ENCODE data around the gene FSD1L.

Gene FSD1L

GRCh38 chr9:105447814-105448812, at the start of gene FSD1L:
FSD1L (plus strand) TSS chr9:105448034; CDS start chr9:105448221, 187 bp downstream.
- peak; percentile 84 for DNase-seq (ENCODE audit: low spot score)

- no peak for DNase-seq (ENCODE audit: low spot score)
Observed at GRCh38 chr9:105399117-105399516, 48.7 kb upstream of the FSD1L start.

GRCh38 chr9:105401651-105402050, 46.2 kb upstream of the FSD1L start:
- DNase-seq (ENCODE audit: low spot score): no peak

GRCh38 chr9:105403552-105404248, 44.1 kb upstream of the FSD1L start:
- DNase-seq (ENCODE audit: low spot score): no peak

GRCh38 chr9:105405514-105406131, 42.2 kb upstream of the FSD1L start:
- no peak for DNase-seq (ENCODE audit: low spot score)

GRCh38 chr9:105406369-105406768, 41.5 kb upstream of the FSD1L start:
- no peak for DNase-seq (ENCODE audit: low spot score)

GRCh38 chr9:105413525-105413924, 34.3 kb upstream of the FSD1L start:
- DNase-seq (ENCODE audit: low spot score): peak; percentile 29

- peak; percentile 16 for DNase-seq (ENCODE audit: low spot score)
Observed at GRCh38 chr9:105414947-105415661, 32.7 kb upstream of the FSD1L start.

GRCh38 chr9:105415662-105415980, 32.2 kb upstream of the FSD1L start:
- no peak for DNase-seq (ENCODE audit: low spot score)

- no peak for DNase-seq (ENCODE audit: low spot score)
Observed at GRCh38 chr9:105416840-105417239, 31.0 kb upstream of the FSD1L start.

GRCh38 chr9:105418588-105419500, 29.0 kb upstream of the FSD1L start:
- DNase-seq (ENCODE audit: low spot score): peak; percentile 42

- no peak for DNase-seq (ENCODE audit: low spot score)
Observed at GRCh38 chr9:105419816-105420597, 27.8 kb upstream of the FSD1L start.

GRCh38 chr9:105421154-105421553, 26.7 kb upstream of the FSD1L start:
- no peak for DNase-seq (ENCODE audit: low spot score)

GRCh38 chr9:105421864-105422263, 26.0 kb upstream of the FSD1L start:
- DNase-seq (ENCODE audit: low spot score): no peak

GRCh38 chr9:105425816-105426433, 21.9 kb upstream of the FSD1L start:
- DNase-seq (ENCODE audit: low spot score): peak; percentile 20

GRCh38 chr9:105426657-105427056, 21.2 kb upstream of the FSD1L start:
- no peak for DNase-seq (ENCODE audit: low spot score)

GRCh38 chr9:105431424-105432246, 16.2 kb upstream of the FSD1L start:
- DNase-seq (ENCODE audit: low spot score): no peak

GRCh38 chr9:105432247-105432842, 15.5 kb upstream of the FSD1L start:
- DNase-seq (ENCODE audit: low spot score): no peak
